GM12874 (cell line): ENCODE data around the gene MRGPRX4.

ENCODE experiments used
- TF ChIP-seq, protein P1 (sequence below): IDR thresholded peaks from 2 replicates; pipeline ENCODE4 v1.5.1; 2011; ENCODE audit warnings: low read depth, mild to moderate bottlenecking, control low read depth, low read length, moderate library complexity; ENCODE audit not compliant: insufficient read depth

MRGPRX4 gene

DNA sequence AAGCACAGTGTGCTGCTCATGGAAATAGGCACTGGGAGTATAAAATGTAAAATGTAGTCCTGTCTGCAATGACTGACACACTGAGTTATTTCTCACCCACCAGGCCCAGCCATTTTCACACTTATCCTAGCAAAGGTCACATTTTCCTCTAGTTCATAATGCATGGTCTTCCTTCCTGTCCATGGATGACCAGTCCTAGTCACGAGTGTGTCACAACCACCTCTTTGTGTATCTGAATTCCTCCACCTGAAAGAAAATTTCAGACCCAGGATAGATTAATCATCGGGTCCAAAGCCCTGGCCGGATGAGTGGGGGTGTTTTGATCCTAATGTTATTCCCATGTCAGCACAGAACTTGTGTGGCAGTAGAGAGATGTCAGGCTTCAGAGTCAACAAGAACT, at the start of gene MRGPRX4:
Gene MRGPRX4, plus strand, starts transcription at position 172 of the 400 bp plus-strand sequence. CDS start 420 bp downstream, outside the sequence.
- TF ChIP-seq, protein P1, sequence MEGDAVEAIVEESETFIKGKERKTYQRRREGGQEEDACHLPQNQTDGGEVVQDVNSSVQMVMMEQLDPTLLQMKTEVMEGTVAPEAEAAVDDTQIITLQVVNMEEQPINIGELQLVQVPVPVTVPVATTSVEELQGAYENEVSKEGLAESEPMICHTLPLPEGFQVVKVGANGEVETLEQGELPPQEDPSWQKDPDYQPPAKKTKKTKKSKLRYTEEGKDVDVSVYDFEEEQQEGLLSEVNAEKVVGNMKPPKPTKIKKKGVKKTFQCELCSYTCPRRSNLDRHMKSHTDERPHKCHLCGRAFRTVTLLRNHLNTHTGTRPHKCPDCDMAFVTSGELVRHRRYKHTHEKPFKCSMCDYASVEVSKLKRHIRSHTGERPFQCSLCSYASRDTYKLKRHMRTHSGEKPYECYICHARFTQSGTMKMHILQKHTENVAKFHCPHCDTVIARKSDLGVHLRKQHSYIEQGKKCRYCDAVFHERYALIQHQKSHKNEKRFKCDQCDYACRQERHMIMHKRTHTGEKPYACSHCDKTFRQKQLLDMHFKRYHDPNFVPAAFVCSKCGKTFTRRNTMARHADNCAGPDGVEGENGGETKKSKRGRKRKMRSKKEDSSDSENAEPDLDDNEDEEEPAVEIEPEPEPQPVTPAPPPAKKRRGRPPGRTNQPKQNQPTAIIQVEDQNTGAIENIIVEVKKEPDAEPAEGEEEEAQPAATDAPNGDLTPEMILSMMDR, result no peak

DNA sequence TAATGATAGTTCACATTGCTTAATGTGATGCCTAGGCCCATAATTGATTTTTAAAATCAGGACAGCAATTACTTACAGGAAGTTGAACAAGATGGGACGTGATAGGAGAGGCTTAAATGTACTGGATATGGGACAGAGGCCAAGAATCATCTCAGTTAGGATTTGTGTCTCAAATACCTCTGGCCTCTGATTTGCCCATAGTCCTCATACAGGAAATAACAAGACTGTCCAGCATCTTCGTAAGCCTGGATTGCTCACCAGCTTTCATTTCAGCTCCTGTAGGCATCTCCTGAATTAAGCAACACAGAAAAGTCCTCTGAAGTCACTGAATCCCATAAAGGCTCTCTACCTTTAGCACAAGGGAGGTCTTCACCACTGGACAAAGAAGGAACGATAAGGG, 40.3 kb upstream of the MRGPRX4 start, which contains the start of gene MRGPRX3:
Gene MRGPRX3, plus strand, starts transcription at position 231 of the 400 bp plus-strand sequence. CDS start 4,632 bp downstream, outside the sequence.
- TF ChIP-seq, protein P1, result no peak

DNA sequence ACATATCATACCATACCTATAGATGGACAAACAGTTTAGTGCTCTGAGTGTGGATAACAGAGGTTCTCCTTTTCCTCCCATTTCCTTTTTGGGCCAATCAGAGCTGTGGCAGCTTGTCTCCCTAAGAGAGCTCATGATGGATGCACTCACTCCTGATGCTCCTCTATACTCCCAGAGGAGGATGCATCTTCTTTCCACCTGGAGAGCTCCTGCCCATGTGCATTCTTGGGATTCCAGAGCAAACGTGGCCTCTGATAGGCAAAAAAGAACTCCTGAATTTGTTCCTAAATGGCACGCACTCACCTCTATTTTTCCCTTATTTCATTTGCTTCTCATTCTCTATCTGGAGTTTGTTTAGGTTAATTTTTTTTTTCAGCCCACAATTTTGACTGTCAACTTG, 37.3 kb upstream of the MRGPRX4 start:
- TF ChIP-seq, protein P1, result no peak

GRCh38 chr11:18137186-18137800, 35.3 kb upstream of the MRGPRX4 start:
- TF ChIP-seq, protein P1, result no peak

- TF ChIP-seq, protein P1, result no peak
Measured at GRCh38 chr11:18140145-18140544, 32.5 kb upstream of the MRGPRX4 start.

- TF ChIP-seq, protein P1, result no peak
Measured at GRCh38 chr11:18144243-18144642, 28.4 kb upstream of the MRGPRX4 start.

- TF ChIP-seq, protein P1, result 0 out of 2 replicates have a peak, but pooled peaks have one; percentile 12
Measured at GRCh38 chr11:18145025-18145424, 27.6 kb upstream of the MRGPRX4 start.
